Measurements from ENCODE around the gene GABBR1.

The GABBR1 gene

GRCh38 chr6:29647927-29648642, 15.1 kb upstream of the GABBR1 start:
- Mint-ChIP-seq H3K4me1 (peaks cover 19% of the 10 kb centered on the region), H3K4me3 (no peak overlapping the region), H3K9me3 (no peaks in the 10 kb centered on the region), H3K27me3 (peaks cover 5% of the 10 kb centered on the region), H3K27ac (no peak overlapping the region), H3K36me3 (no peaks in the 10 kb centered on the region)
- CTCF ChIA-PET, result interaction anchor here (0.7 to 2.8 kb wide), 4 partner anchors 17 to 187 kb away, joined by 3 to 18 read pairs (median 10); no protein-coding TSS in a partner anchor
- DNase-seq, result no peak

GRCh38 chr6:29641430-29642148, 8.6 kb upstream of the GABBR1 start:
- Mint-ChIP-seq H3K4me3 (peak overlapping the region; percentile 57), H3K27ac (peak overlapping the region; percentile 95), H3K4me1 (peaks cover 31% of the 10 kb centered on the region), H3K9me3 (no peaks in the 10 kb centered on the region), H3K27me3 (peaks cover 5% of the 10 kb centered on the region), H3K36me3 (peaks cover 2% of the 10 kb centered on the region)
- peak; percentile 71 for DNase-seq
- CTCF ChIA-PET, result interaction anchor here (1.1 to 5.5 kb wide), 5 partner anchors 8 to 19 kb away, joined by 3 to 47 read pairs (median 9); partner anchors contain the start of gene GABBR1

GRCh38 chr6:29637247-29637646, 4.3 kb upstream of the GABBR1 start:
- no peak overlapping the region for H3K27ac Mint-ChIP-seq
- peaks cover 37% of the 10 kb centered on the region for H3K27me3 Mint-ChIP-seq
- H3K36me3 Mint-ChIP-seq, result peaks cover 2% of the 10 kb centered on the region
- peaks cover 34% of the 10 kb centered on the region for H3K4me1 Mint-ChIP-seq
- CTCF ChIA-PET, result interaction anchor here (1.1 to 1.7 kb wide), 2 partner anchors 9 to 13 kb away, joined by 4 read pairs; no protein-coding TSS in a partner anchor
- H3K9me3 Mint-ChIP-seq, result no peaks in the 10 kb centered on the region
- no peak for DNase-seq
- no peak overlapping the region for H3K4me3 Mint-ChIP-seq

GRCh38 chr6:29633534-29633905, 537 bp upstream of the GABBR1 start:
- no peak for DNase-seq
- Mint-ChIP-seq H3K4me1 (peaks cover 51% of the 10 kb centered on the region), H3K27ac (no peak overlapping the region), H3K4me3 (peak overlapping the region; percentile 79), H3K36me3 (peaks cover 1% of the 10 kb centered on the region), H3K9me3 (no peaks in the 10 kb centered on the region), H3K27me3 (peaks cover 72% of the 10 kb centered on the region)
- CTCF ChIA-PET, result interaction anchor here (1.6 to 2.0 kb wide), 4 partner anchors 9 to 21 kb away, joined by 4 to 11 read pairs (median 6); no protein-coding TSS in a partner anchor

- DNase-seq, result peak; percentile 75
- CTCF ChIA-PET, result interaction anchor here (1.0 to 2.9 kb wide), 5 partner anchors 10 to 22 kb away, joined by 3 to 14 read pairs (median 7); no protein-coding TSS in a partner anchor
- peaks cover 55% of the 10 kb centered on the region for H3K4me1 Mint-ChIP-seq
- peak overlapping the region; percentile 9 for H3K27ac Mint-ChIP-seq
- H3K27me3 Mint-ChIP-seq, result peaks cover 86% of the 10 kb centered on the region
- H3K36me3 Mint-ChIP-seq, result peaks cover 1% of the 10 kb centered on the region
- peak overlapping the region; percentile 79 for H3K4me3 Mint-ChIP-seq
- H3K9me3 Mint-ChIP-seq, result no peaks in the 10 kb centered on the region
Measured at GRCh38 chr6:29631860-29632731, 887 bp downstream of the GABBR1 start.

- CTCF ChIA-PET, result interaction anchor here (1.0 to 2.9 kb wide), 3 partner anchors 18 to 22 kb away, joined by 3 to 14 read pairs (median 4); no protein-coding TSS in a partner anchor
- H3K9me3 Mint-ChIP-seq, result no peaks in the 10 kb centered on the region
- H3K27me3 Mint-ChIP-seq, result peaks cover 90% of the 10 kb centered on the region
- H3K4me1 Mint-ChIP-seq, result peaks cover 55% of the 10 kb centered on the region
- peak overlapping the region; percentile 79 for H3K4me3 Mint-ChIP-seq
- peaks cover 1% of the 10 kb centered on the region for H3K36me3 Mint-ChIP-seq
- DNase-seq, result no peak
- H3K27ac Mint-ChIP-seq, result no peak overlapping the region
Measured at GRCh38 chr6:29631209-29631810, 1.7 kb downstream of the GABBR1 start.

GRCh38 chr6:29630315-29630714, 2.7 kb downstream of the GABBR1 start:
- H3K4me3 Mint-ChIP-seq, result no peak overlapping the region
- H3K27me3 Mint-ChIP-seq, result peaks cover 86% of the 10 kb centered on the region
- no peaks in the 10 kb centered on the region for H3K9me3 Mint-ChIP-seq
- CTCF ChIA-PET, result interaction anchor here (1.5 to 2.9 kb wide), 2 partner anchors 19 to 23 kb away, joined by 4 to 14 read pairs; no protein-coding TSS in a partner anchor
- peaks cover 55% of the 10 kb centered on the region for H3K4me1 Mint-ChIP-seq
- H3K27ac Mint-ChIP-seq, result no peak overlapping the region
- H3K36me3 Mint-ChIP-seq, result peaks cover 1% of the 10 kb centered on the region
- no peak for DNase-seq

GRCh38 chr6:29629571-29629970, 3.4 kb downstream of the GABBR1 start:
- H3K27ac Mint-ChIP-seq, result no peak overlapping the region
- no peak for DNase-seq
- no peaks in the 10 kb centered on the region for H3K9me3 Mint-ChIP-seq
- H3K27me3 Mint-ChIP-seq, result peaks cover 89% of the 10 kb centered on the region
- H3K4me1 Mint-ChIP-seq, result peaks cover 54% of the 10 kb centered on the region
- peaks cover 1% of the 10 kb centered on the region for H3K36me3 Mint-ChIP-seq
- H3K4me3 Mint-ChIP-seq, result peak overlapping the region; percentile 91
- CTCF ChIA-PET, result interaction anchor here (1.4 to 3.5 kb wide), 4 partner anchors 12 to 24 kb away, joined by 4 to 14 read pairs (median 10); no protein-coding TSS in a partner anchor

- peaks cover 1% of the 10 kb centered on the region for H3K36me3 Mint-ChIP-seq
- no peak overlapping the region for H3K27ac Mint-ChIP-seq
- CTCF ChIA-PET, result interaction anchor here (0.6 to 3.5 kb wide), 4 partner anchors 9 to 28 kb away, joined by 4 to 10 read pairs (median 6); partner anchors contain the start of gene MOG
- H3K4me3 Mint-ChIP-seq, result peak overlapping the region; percentile 91
- H3K27me3 Mint-ChIP-seq, result peaks cover 85% of the 10 kb centered on the region
- no peaks in the 10 kb centered on the region for H3K9me3 Mint-ChIP-seq
- peak; percentile 69 for DNase-seq
- H3K4me1 Mint-ChIP-seq, result peaks cover 45% of the 10 kb centered on the region
Measured at GRCh38 chr6:29628419-29629281, 4.3 kb downstream of the GABBR1 start.

GRCh38 chr6:29627755-29628418, 5.1 kb downstream of the GABBR1 start:
- H3K9me3 Mint-ChIP-seq, result no peaks in the 10 kb centered on the region
- CTCF ChIA-PET, result interaction anchor here (0.6 to 3.5 kb wide), 5 partner anchors 10 to 29 kb away, joined by 4 to 10 read pairs (median 5); partner anchors contain the start of gene MOG
- H3K4me1 Mint-ChIP-seq, result peaks cover 39% of the 10 kb centered on the region

GRCh38 chr6:29626948-29627754, 5.8 kb downstream of the GABBR1 start:
- CTCF ChIA-PET, result interaction anchor here (1.6 to 3.5 kb wide), 2 partner anchors 23 to 27 kb away, joined by 5 to 10 read pairs; no protein-coding TSS in a partner anchor
- Mint-ChIP-seq H3K4me1 (peaks cover 38% of the 10 kb centered on the region), H3K36me3 (peaks cover 1% of the 10 kb centered on the region), H3K27me3 (peaks cover 75% of the 10 kb centered on the region), H3K4me3 (peak overlapping the region; percentile 51), H3K9me3 (no peaks in the 10 kb centered on the region), H3K27ac (no peak overlapping the region)
- DNase-seq, result no peak

More at GRCh38 chr6:29627755-29628418, 5.1 kb downstream of the GABBR1 start:
- H3K36me3 Mint-ChIP-seq, result peaks cover 1% of the 10 kb centered on the region
- peak; percentile 71 for DNase-seq
- H3K27ac Mint-ChIP-seq, result no peak overlapping the region
- peak overlapping the region; percentile 91 for H3K4me3 Mint-ChIP-seq
- H3K27me3 Mint-ChIP-seq, result peaks cover 78% of the 10 kb centered on the region
